ENCODE measurements around the gene SLC47A2. TPM values are rescaled to one million over a fixed set of nuclear protein-coding genes. Genes with fewer than 3 reads are reported as not detected.

The SLC47A2 gene
- total and polyA plus RNA-seq, 2 donors, result 0.46 TPM; not detected in 1

GRCh38 chr17:19757536-19758180 is 41.3 kb upstream of the SLC47A2 start:
- H3K9me3 ChIP-seq (ENCODE audit: control insufficient read depth in 2 of 2, insufficient read depth in 1 of 2, low read length in 1 of 2), result no peaks in the 10 kb centered on the region
- H3K4me1 ChIP-seq (ENCODE audit: control insufficient read depth in 2 of 2, insufficient read depth in 2 of 2, low read length in 2 of 2), result no peaks in the 10 kb centered on the region
- H3K36me3 ChIP-seq (ENCODE audit: control insufficient read depth in 2 of 2, insufficient read depth in 2 of 2, low read length in 1 of 2), result no peaks in the 10 kb centered on the region
- no peak overlapping the region for H3K27ac ChIP-seq (ENCODE audit: low read depth in 1 of 2, low read length in 1 of 2)
- H3K27me3 ChIP-seq (ENCODE audit: control insufficient read depth in 2 of 2, insufficient read depth in 1 of 2, low read length in 1 of 2), result peaks cover 2 to 34% of the 10 kb centered on the region in 2 donors
- no peak overlapping the region for H3K4me3 ChIP-seq (ENCODE audit: low read length in 2 of 2)
- 90% methylated on average over 12 of the region's 12 CpGs for WGBS
- DNase-seq (ENCODE audit: low read depth in 6 of 9, low spot score in 9 of 9), result no peak

GRCh38 chr17:19756546-19756945 is 40.2 kb upstream of the SLC47A2 start:
- no peaks in the 10 kb centered on the region for H3K36me3 ChIP-seq (ENCODE audit: control insufficient read depth in 2 of 2, insufficient read depth in 2 of 2, low read length in 1 of 2)
- no peaks in the 10 kb centered on the region for H3K4me1 ChIP-seq (ENCODE audit: control insufficient read depth in 2 of 2, insufficient read depth in 2 of 2, low read length in 2 of 2)
- H3K27me3 ChIP-seq (ENCODE audit: control insufficient read depth in 2 of 2, insufficient read depth in 1 of 2, low read length in 1 of 2), result peaks cover 2 to 23% of the 10 kb centered on the region in 2 donors
- DNase-seq (ENCODE audit: low read depth in 6 of 9, low spot score in 9 of 9), result no peak
- no peak overlapping the region for H3K27ac ChIP-seq (ENCODE audit: low read depth in 1 of 2, low read length in 1 of 2)
- 95% methylated on average over 10 of the region's 10 CpGs for WGBS
- no peak overlapping the region for H3K4me3 ChIP-seq (ENCODE audit: low read length in 2 of 2)
- H3K9me3 ChIP-seq (ENCODE audit: control insufficient read depth in 2 of 2, insufficient read depth in 1 of 2, low read length in 1 of 2), result no peaks in the 10 kb centered on the region

- no peak for DNase-seq (ENCODE audit: low read depth in 6 of 9, low spot score in 9 of 9)
- WGBS, result 94% methylated on average over 11 of the region's 11 CpGs
- Histone ChIP-seq H3K4me3 (ENCODE audit: low read length in 2 of 2) (no peak overlapping the region), H3K27me3 (ENCODE audit: control insufficient read depth in 2 of 2, insufficient read depth in 1 of 2, low read length in 1 of 2) (peaks cover 2 to 23% of the 10 kb centered on the region in 2 donors), H3K4me1 (ENCODE audit: control insufficient read depth in 2 of 2, insufficient read depth in 2 of 2, low read length in 2 of 2) (no peaks in the 10 kb centered on the region), H3K36me3 (ENCODE audit: control insufficient read depth in 2 of 2, insufficient read depth in 2 of 2, low read length in 1 of 2) (no peaks in the 10 kb centered on the region), H3K9me3 (ENCODE audit: control insufficient read depth in 2 of 2, insufficient read depth in 1 of 2, low read length in 1 of 2) (no peaks in the 10 kb centered on the region), H3K27ac (ENCODE audit: low read depth in 1 of 2, low read length in 1 of 2) (no peak overlapping the region)
These were observed 39.6 kb upstream of the SLC47A2 start for GRCh38 chr17:19755821-19756510.

GRCh38 chr17:19755392-19755791 is 39.0 kb upstream of the SLC47A2 start:
- H3K27ac ChIP-seq (ENCODE audit: low read depth in 1 of 2, low read length in 1 of 2), result no peak overlapping the region

GRCh38 chr17:19753661-19754463 is 37.5 kb upstream of the SLC47A2 start:
- DNase-seq (ENCODE audit: low read depth in 6 of 9, low spot score in 9 of 9), result no peak
- 93% methylated on average over 12 of the region's 12 CpGs for WGBS
- no peak overlapping the region for H3K27ac ChIP-seq (ENCODE audit: low read depth in 1 of 2, low read length in 1 of 2)
- no peak overlapping the region for H3K4me3 ChIP-seq (ENCODE audit: low read length in 2 of 2)
- H3K4me1 ChIP-seq (ENCODE audit: control insufficient read depth in 2 of 2, insufficient read depth in 2 of 2, low read length in 2 of 2), result no peaks in the 10 kb centered on the region
- H3K36me3 ChIP-seq (ENCODE audit: control insufficient read depth in 2 of 2, insufficient read depth in 2 of 2, low read length in 1 of 2), result no peaks in the 10 kb centered on the region
- no peaks in the 10 kb centered on the region for H3K9me3 ChIP-seq (ENCODE audit: control insufficient read depth in 2 of 2, insufficient read depth in 1 of 2, low read length in 1 of 2)
- peaks cover 2 to 27% of the 10 kb centered on the region in 2 donors for H3K27me3 ChIP-seq (ENCODE audit: control insufficient read depth in 2 of 2, insufficient read depth in 1 of 2, low read length in 1 of 2)

More at GRCh38 chr17:19755392-19755791, 39.0 kb upstream of the SLC47A2 start:
- H3K4me1 ChIP-seq (ENCODE audit: control insufficient read depth in 2 of 2, insufficient read depth in 2 of 2, low read length in 2 of 2), result no peaks in the 10 kb centered on the region
- DNase-seq (ENCODE audit: low read depth in 6 of 9, low spot score in 9 of 9), result no peak
- no peaks in the 10 kb centered on the region for H3K9me3 ChIP-seq (ENCODE audit: control insufficient read depth in 2 of 2, insufficient read depth in 1 of 2, low read length in 1 of 2)
- no peaks in the 10 kb centered on the region for H3K36me3 ChIP-seq (ENCODE audit: control insufficient read depth in 2 of 2, insufficient read depth in 2 of 2, low read length in 1 of 2)
- peaks cover 2 to 26% of the 10 kb centered on the region in 2 donors for H3K27me3 ChIP-seq (ENCODE audit: control insufficient read depth in 2 of 2, insufficient read depth in 1 of 2, low read length in 1 of 2)
- no peak overlapping the region for H3K4me3 ChIP-seq (ENCODE audit: low read length in 2 of 2)
- WGBS, result 94% methylated on average over 6 of the region's 6 CpGs

GRCh38 chr17:19753051-19753509 is 36.7 kb upstream of the SLC47A2 start:
- Histone ChIP-seq H3K4me1 (ENCODE audit: control insufficient read depth in 2 of 2, insufficient read depth in 2 of 2, low read length in 2 of 2) (no peaks in the 10 kb centered on the region), H3K27ac (ENCODE audit: low read depth in 1 of 2, low read length in 1 of 2) (no peak overlapping the region), H3K4me3 (ENCODE audit: low read length in 2 of 2) (no peak overlapping the region), H3K9me3 (ENCODE audit: control insufficient read depth in 2 of 2, insufficient read depth in 1 of 2, low read length in 1 of 2) (no peaks in the 10 kb centered on the region), H3K36me3 (ENCODE audit: control insufficient read depth in 2 of 2, insufficient read depth in 2 of 2, low read length in 1 of 2) (no peaks in the 10 kb centered on the region), H3K27me3 (ENCODE audit: control insufficient read depth in 2 of 2, insufficient read depth in 1 of 2, low read length in 1 of 2) (peaks cover 2 to 33% of the 10 kb centered on the region in 2 donors)
- no peak for DNase-seq (ENCODE audit: low read depth in 6 of 9, low spot score in 9 of 9)
- 40% methylated on average over 12 of the region's 12 CpGs for WGBS

GRCh38 chr17:19752216-19753050 is 36.0 kb upstream of the SLC47A2 start:
- WGBS, result 89% methylated on average over 15 of the region's 15 CpGs
- Histone ChIP-seq H3K36me3 (ENCODE audit: control insufficient read depth in 2 of 2, insufficient read depth in 2 of 2, low read length in 1 of 2) (no peaks in the 10 kb centered on the region), H3K27ac (ENCODE audit: low read depth in 1 of 2, low read length in 1 of 2) (no peak overlapping the region), H3K27me3 (ENCODE audit: control insufficient read depth in 2 of 2, insufficient read depth in 1 of 2, low read length in 1 of 2) (peaks cover 0 to 35% of the 10 kb centered on the region in 2 donors), H3K9me3 (ENCODE audit: control insufficient read depth in 2 of 2, insufficient read depth in 1 of 2, low read length in 1 of 2) (no peaks in the 10 kb centered on the region), H3K4me3 (ENCODE audit: low read length in 2 of 2) (no peak overlapping the region), H3K4me1 (ENCODE audit: control insufficient read depth in 2 of 2, insufficient read depth in 2 of 2, low read length in 2 of 2) (no peaks in the 10 kb centered on the region)
- no peak for DNase-seq (ENCODE audit: low read depth in 6 of 9, low spot score in 9 of 9)

- H3K4me3 ChIP-seq (ENCODE audit: low read length in 2 of 2), result no peak overlapping the region
- no peak for DNase-seq (ENCODE audit: low read depth in 6 of 9, low spot score in 9 of 9)
- no peak overlapping the region for H3K27ac ChIP-seq (ENCODE audit: low read depth in 1 of 2, low read length in 1 of 2)
- no peaks in the 10 kb centered on the region for H3K4me1 ChIP-seq (ENCODE audit: control insufficient read depth in 2 of 2, insufficient read depth in 2 of 2, low read length in 2 of 2)
- no peaks in the 10 kb centered on the region for H3K36me3 ChIP-seq (ENCODE audit: control insufficient read depth in 2 of 2, insufficient read depth in 2 of 2, low read length in 1 of 2)
- WGBS, result 97% methylated on average over 3 of the region's 3 CpGs
- no peaks in the 10 kb centered on the region for H3K9me3 ChIP-seq (ENCODE audit: control insufficient read depth in 2 of 2, insufficient read depth in 1 of 2, low read length in 1 of 2)
- H3K27me3 ChIP-seq (ENCODE audit: control insufficient read depth in 2 of 2, insufficient read depth in 1 of 2, low read length in 1 of 2), result peaks cover 0 to 41% of the 10 kb centered on the region in 2 donors
These were observed 34.5 kb upstream of the SLC47A2 start for GRCh38 chr17:19750835-19751234.
